Psoas muscle (tissue), 8 donors: Measurements from ENCODE around the gene LYPLA2. TPM values are rescaled to one million over a fixed set of nuclear protein-coding genes. Genes with fewer than 3 reads are reported as not detected.

Source experiments
- ATAC-seq, 4 donors: fragments of 200-7000 bp; cut with Tn5 transposase; one replicate each; pipeline ENCODE4 v1.9.1; 2020; ENCODE audit warnings: moderate library complexity in 3 of 4, mild to moderate bottlenecking in 2 of 4
- DNase-seq, 2 donors: peaks; one replicate each; pipeline ENCODE4 v3.0.0-alpha.2; 2020
- H3K27ac ChIP-seq: fragments of 200-600 bp; one replicate; pipeline ENCODE4 v1.8.0; 2022
- H3K27me3 ChIP-seq, 3 donors: fragments of 200-600 bp in 1 of 3; one replicate each; pipeline versions ENCODE4 v1.6.1 to v1.8.0; 2013 to 2022; ENCODE audit warnings: low read length in 2 of 3, mild to moderate bottlenecking in 2 of 3, moderate library complexity in 1 of 3; ENCODE audit not compliant: insufficient read depth in 3 of 3
- H3K36me3 ChIP-seq, 2 donors: fragments of 200-600 bp in 1 of 2; one replicate each; pipeline versions ENCODE4 v1.6.1 to v1.8.0; 2013 to 2022; ENCODE audit warnings: low read depth in 1 of 2, mild to moderate bottlenecking in 1 of 2, moderate library complexity in 1 of 2; ENCODE audit not compliant: insufficient read depth in 1 of 2
- H3K4me1 ChIP-seq: fragments of 200-600 bp; one replicate; pipeline ENCODE4 v1.8.0; 2022
- H3K4me3 ChIP-seq: fragments of 200-600 bp; one replicate; pipeline ENCODE4 v1.8.0; 2022; ENCODE audit warnings: mild to moderate bottlenecking
- H3K9me3 ChIP-seq: fragments of 200-600 bp; one replicate; pipeline ENCODE4 v1.8.0; 2022
- WGBS, 3 donors: extraction: QIAGEN DNeasy Blood & Tissue Kit; methylation state at CpG; one replicate each; pipeline versions ENCODE4 v1.1.6 to v1.1.7; 2013; 5-methylcytosine and 5-hydroxymethylcytosine counted together
- intact Hi-C, 2 donors: fragments of 100-400 bp; cut with DNase I; formaldehyde crosslinking; loops; one replicate each; pipeline versions ENCODE4 v1.11.0 to v1.14.2; 2022
- polyA plus RNA-seq, 3 donors: library from polyadenylated mRNA; stranded (reverse); fragments of 200-250 nt; gene quantifications; one replicate each; pipeline ENCODE4 v1.2.3, GENCODE V29; 2013
- total RNA-seq, 4 donors: library from RNA; stranded (reverse); fragmentation: NEBNext Ultra II Directional in 2 of 4; extraction: Animal tissue kit (Norgen Biotek cat#: 25700) in 2 of 4; gene quantifications; one replicate each; pipeline versions ENCODE4 v1.2.1 to v1.2.4, GENCODE V29; 2021 to 2023
- TF ChIP-seq, protein P1 (sequence below): fragments of 200-600 bp; IDR thresholded peaks from one replicate; pipeline ENCODE4 v1.8.0; 2022; ENCODE audit warnings: antibody characterized with exemption
- donor health status: healthy with polysubstance abuse.
- donor health status: DM: no; HTN: no; CAD: no; lungs with moderate emphysema.
- donor health status: Bipolar disorder and iron deficiency.
- donor health status: healthy.
- donor health status: DM: yes; HTN: yes; CAD: no.
- donor health status: DM: no; HTN: no; CAD: no.
- donor health status: DM: no; HTN: no; CAD: no.
- donor health status: DM: yes; HTN: yes; CAD: no.

Gene LYPLA2
- total and polyA plus RNA-seq, 7 donors, result 24.0 to 97.6 (median 35.2) TPM

DNA sequence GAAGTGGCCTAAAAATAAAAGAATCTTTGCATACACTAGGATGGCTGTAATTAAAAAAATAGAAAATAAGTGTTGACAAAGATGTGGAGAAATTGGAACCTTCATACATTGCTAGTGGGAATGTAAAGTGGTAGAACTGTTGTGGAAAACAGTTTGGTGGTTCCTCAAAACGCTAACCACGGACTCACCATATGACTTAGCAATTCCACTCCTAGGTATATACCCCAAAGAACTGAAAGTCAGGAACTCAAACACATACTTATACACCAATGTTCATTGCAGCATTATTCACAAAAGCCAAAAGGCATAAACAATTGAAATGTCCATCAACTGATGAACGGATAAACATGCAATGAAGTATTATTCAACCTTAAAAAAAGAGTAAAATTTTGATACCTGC lies 45.1 kb downstream of the LYPLA2 start:
- ATAC-seq, result no peak

DNA sequence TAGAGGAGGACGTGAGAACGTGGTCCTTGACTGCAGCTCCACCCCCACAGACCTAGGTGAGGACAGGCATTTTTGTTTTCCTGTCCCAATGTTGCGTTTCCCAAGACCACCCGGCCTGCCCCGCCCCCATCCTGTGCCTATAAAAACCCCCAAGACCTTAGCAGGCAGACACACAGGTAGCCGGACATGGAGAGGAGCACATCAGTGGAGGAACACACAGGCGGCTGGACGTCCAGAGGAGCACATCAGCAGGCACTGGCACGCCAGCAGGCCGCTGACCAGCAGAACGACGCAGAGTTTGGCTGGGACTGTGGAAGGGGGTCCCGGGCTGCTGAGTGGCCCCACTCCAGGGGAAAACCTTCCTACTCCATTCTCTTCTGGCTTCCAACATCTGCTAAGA lies 47.0 kb downstream of the LYPLA2 start:
- Histone ChIP-seq H3K27me3 (no peaks in the 10 kb centered on the region), H3K9me3 (no peaks in the 10 kb centered on the region), H3K27ac (no peak overlapping the region), H3K4me1 (peaks cover 3% of the 10 kb centered on the region), H3K4me3 (peak overlapping the region; percentile 62), H3K36me3 (no peaks in the 10 kb centered on the region)
- TF ChIP-seq, protein P1, sequence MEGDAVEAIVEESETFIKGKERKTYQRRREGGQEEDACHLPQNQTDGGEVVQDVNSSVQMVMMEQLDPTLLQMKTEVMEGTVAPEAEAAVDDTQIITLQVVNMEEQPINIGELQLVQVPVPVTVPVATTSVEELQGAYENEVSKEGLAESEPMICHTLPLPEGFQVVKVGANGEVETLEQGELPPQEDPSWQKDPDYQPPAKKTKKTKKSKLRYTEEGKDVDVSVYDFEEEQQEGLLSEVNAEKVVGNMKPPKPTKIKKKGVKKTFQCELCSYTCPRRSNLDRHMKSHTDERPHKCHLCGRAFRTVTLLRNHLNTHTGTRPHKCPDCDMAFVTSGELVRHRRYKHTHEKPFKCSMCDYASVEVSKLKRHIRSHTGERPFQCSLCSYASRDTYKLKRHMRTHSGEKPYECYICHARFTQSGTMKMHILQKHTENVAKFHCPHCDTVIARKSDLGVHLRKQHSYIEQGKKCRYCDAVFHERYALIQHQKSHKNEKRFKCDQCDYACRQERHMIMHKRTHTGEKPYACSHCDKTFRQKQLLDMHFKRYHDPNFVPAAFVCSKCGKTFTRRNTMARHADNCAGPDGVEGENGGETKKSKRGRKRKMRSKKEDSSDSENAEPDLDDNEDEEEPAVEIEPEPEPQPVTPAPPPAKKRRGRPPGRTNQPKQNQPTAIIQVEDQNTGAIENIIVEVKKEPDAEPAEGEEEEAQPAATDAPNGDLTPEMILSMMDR, result no peak
- 14 to 21% (median 17%) methylated on average over 13 of the region's 13 CpGs for WGBS, 3 donors
- ATAC-seq (peak in 3 of 4 donors; percentile 26 to 33 (median 30)), DNase-seq (no peak)
- intact Hi-C loops, result no loop called here

More for the DNA sequence above, 45.1 kb downstream of the LYPLA2 start:
- Histone ChIP-seq H3K4me3 (no peak overlapping the region), H3K27me3 (no peaks in the 10 kb centered on the region), H3K9me3 (no peaks in the 10 kb centered on the region), H3K36me3 (no peaks in the 10 kb centered on the region), H3K4me1 (peaks cover 3% of the 10 kb centered on the region), H3K27ac (no peak overlapping the region)
- WGBS, 3 donors, result 76 to 79% (median 77%) methylated on average over 3 of the region's 3 CpGs
- intact Hi-C loops, result no loop called here
- TF ChIP-seq, protein P1, result no peak
- DNase-seq, result no peak

DNA sequence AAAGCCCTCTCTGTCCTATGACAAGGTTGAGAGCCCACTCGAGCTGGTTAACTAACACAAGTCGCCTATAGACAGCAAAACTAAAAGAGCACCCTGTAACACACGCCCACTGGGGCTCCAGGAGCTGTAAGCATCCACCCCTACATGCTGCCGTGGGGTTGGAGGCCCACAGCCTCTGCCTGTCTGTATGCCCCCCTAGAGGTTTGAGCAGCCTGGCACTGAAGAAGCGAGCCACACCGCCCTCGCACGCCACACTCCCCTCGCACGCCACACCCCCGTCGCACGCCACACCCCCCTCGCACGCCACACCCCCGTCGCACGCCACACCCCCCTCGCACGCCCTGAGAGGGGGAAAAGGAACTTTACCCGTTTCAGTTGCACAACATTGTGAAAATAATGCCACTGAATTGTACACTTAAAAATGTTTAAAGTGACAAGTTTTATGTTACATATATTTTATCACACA lies 47.5 kb downstream of the LYPLA2 start:
- H3K27me3 ChIP-seq, result no peaks in the 10 kb centered on the region
- peak overlapping the region; percentile 62 for H3K4me3 ChIP-seq
- 0 to 1% (median 0%) methylated on average over 19 to 21 of the region's 21 CpGs for WGBS, 3 donors
- TF ChIP-seq, protein P1, result no peak
- peaks cover 3% of the 10 kb centered on the region for H3K4me1 ChIP-seq
- ATAC-seq, result peak; percentile 87 to 99 (median 97)
- H3K27ac ChIP-seq, result no peak overlapping the region
- intact Hi-C loops, result no loop called here
- H3K9me3 ChIP-seq, result no peaks in the 10 kb centered on the region
- DNase-seq, result peak; percentile 70 to 84
- no peaks in the 10 kb centered on the region for H3K36me3 ChIP-seq

DNA sequence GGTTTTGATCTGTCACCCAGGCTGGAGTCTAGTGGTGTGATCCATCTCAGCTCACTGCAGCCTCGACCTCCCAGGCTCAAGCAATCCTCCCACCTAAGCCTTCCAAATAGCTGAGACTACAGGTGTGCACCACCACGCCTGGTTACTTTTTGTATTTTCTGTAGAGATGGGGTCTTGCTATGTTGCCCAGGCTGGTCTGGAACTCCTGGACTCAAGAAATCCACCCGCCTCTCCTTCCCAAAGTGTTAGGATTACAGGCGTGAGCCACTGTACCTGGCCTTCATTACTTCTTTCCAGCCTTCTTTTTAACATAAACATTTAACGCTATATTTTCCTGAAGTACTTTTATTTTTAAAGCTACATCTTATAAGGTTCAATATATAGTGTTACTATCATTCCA lies 52.7 kb downstream of the LYPLA2 start:
- H3K4me3 ChIP-seq, result no peak overlapping the region
- H3K27me3 ChIP-seq, result no peaks in the 10 kb centered on the region
- 88 to 92% (median 89%) methylated on average over 5 of the region's 5 CpGs for WGBS, 3 donors
- H3K9me3 ChIP-seq, result peaks cover 4% of the 10 kb centered on the region
- ATAC-seq (no peak), DNase-seq (no peak)
- intact Hi-C loops, result no loop called here
- H3K27ac ChIP-seq, result no peak overlapping the region
- TF ChIP-seq, protein P1, result no peak
- peaks cover 19% of the 10 kb centered on the region for H3K4me1 ChIP-seq
- H3K36me3 ChIP-seq, result peaks cover 4 to 25% of the 10 kb centered on the region in 2 donors

Other genes starting within 250 kb of the LYPLA2 start
- gene ID3, start 231.6 kb upstream of the LYPLA2 start, total RNA-seq, result 10 to 100 TPM; 17.8 to 97.3 (median 81.2) TPM
- gene ID3, start 231.6 kb upstream of the LYPLA2 start, polyA plus RNA-seq, result 100 to 1,000 TPM in 1 of 3 donors, 10 to 100 TPM in 2; 26.8 to 126 (median 33.7) TPM
- gene RPL11, start 99.3 kb upstream of the LYPLA2 start, total RNA-seq, result 100 to 1,000 TPM; 486 to 688 (median 592) TPM
- gene RPL11, start 99.3 kb upstream of the LYPLA2 start, polyA plus RNA-seq, result 1,000 to 10,000 TPM in 2 of 3 donors, 100 to 1,000 TPM in 1; 842 to 1,926 (median 1,102) TPM
- 10 to 100 TPM; 41.4 to 68.9 (median 52.3) TPM for gene ELOA, start 47.7 kb upstream of the LYPLA2 start, total RNA-seq
- gene ELOA, start 47.7 kb upstream of the LYPLA2 start, polyA plus RNA-seq, result 10 to 100 TPM; 19.8 to 53.1 (median 36.2) TPM
- 10 to 100 TPM; 53.4 to 72.1 (median 63.4) TPM for gene PITHD1, start 12.7 kb upstream of the LYPLA2 start, total RNA-seq
- gene PITHD1, start 12.7 kb upstream of the LYPLA2 start, polyA plus RNA-seq, result 100 to 1,000 TPM in 2 of 3 donors, 10 to 100 TPM in 1; 45.2 to 162 (median 116) TPM
- 1 to 10 TPM; 6.4 to 7.7 (median 6.9) TPM for gene GALE, start 9.6 kb downstream of the LYPLA2 start, total RNA-seq
- gene GALE, start 9.6 kb downstream of the LYPLA2 start, polyA plus RNA-seq, result 10 to 100 TPM in 2 of 3 donors, 1 to 10 TPM in 1; 8.5 to 69.9 (median 11.2) TPM
- 10 to 100 TPM; 27.2 to 55.4 (median 35.4) TPM for gene HMGCL, start 34.3 kb downstream of the LYPLA2 start, total RNA-seq
- gene HMGCL, start 34.3 kb downstream of the LYPLA2 start, polyA plus RNA-seq, result 10 to 100 TPM; 19.6 to 38.4 (median 25.0) TPM
- gene FUCA1, start 77.1 kb downstream of the LYPLA2 start, total RNA-seq, result 10 to 100 TPM in 1 of 4 donors, 1 to 10 TPM in 3; 8.2 to 12.5 (median 8.8) TPM
- 10 to 100 TPM in 1 of 3 donors, 1 to 10 TPM in 2; 5.9 to 17.3 (median 9.2) TPM for gene FUCA1, start 77.1 kb downstream of the LYPLA2 start, polyA plus RNA-seq
- gene CNR2, start 122.2 kb downstream of the LYPLA2 start, total RNA-seq, result under 1 TPM in 1 of 4 donors, not detected in 3; 0.08 TPM
- under 1 TPM in 2 of 3 donors, not detected in 1; 0.01 to 0.13 TPM for gene CNR2, start 122.2 kb downstream of the LYPLA2 start, polyA plus RNA-seq
- gene PNRC2, start 168.7 kb downstream of the LYPLA2 start, total RNA-seq, result 10 to 100 TPM; 56.7 to 63.1 (median 60.0) TPM
- 100 to 1,000 TPM in 1 of 3 donors, 10 to 100 TPM in 2; 39.5 to 179 (median 74.0) TPM for gene PNRC2, start 168.7 kb downstream of the LYPLA2 start, polyA plus RNA-seq
- gene SRSF10, start 189.2 kb downstream of the LYPLA2 start, total RNA-seq, result 10 to 100 TPM; 29.5 to 54.0 (median 46.7) TPM
- gene SRSF10, start 189.2 kb downstream of the LYPLA2 start, polyA plus RNA-seq, result 10 to 100 TPM; 28.8 to 56.6 (median 42.0) TPM